PC-3 (cell line): ENCODE results near the gene CEL. TPM values are rescaled to one million over a fixed set of nuclear protein-coding genes. Genes with fewer than 3 reads are reported as not detected.

Source experiments
- ATAC-seq: fragments of 200-7000 bp; cut with Tn5 transposase; 2 replicates; pipeline ENCODE4 v1.9.1; 2020; ENCODE audit warnings: mild to moderate bottlenecking, moderate library complexity
- BruUV-seq: library from RNA; stranded (reverse); fragments of 400-500 nt; replicated peaks from 2 replicates; lab custom pipeline; 2021; lab: Mats Ljungman, UMichigan
- CTCF ChIA-PET: fragments of 300-600 bp; sonication (Branson Sonifier 250); formaldehyde crosslinking; loops from one replicate; lab custom pipeline; 2022; ENCODE audit warnings: antibody characterized with exemption; lab: Charles Lee
- POLR2A ChIA-PET: fragments of 300-600 bp; sonication (Branson Sonifier 250); formaldehyde crosslinking; loops from one replicate; lab custom pipeline; 2022; ENCODE audit warnings: antibody characterized with exemption; ENCODE audit not compliant: unreplicated experiment; lab: Charles Lee
- DNase-seq: peaks from one replicate; pipeline ENCODE4 v3.0.0-alpha.2; 2015
- H2AFZ ChIP-seq: fragments of 300-600 bp; sonication (generic); 2 replicates; pipeline ENCODE4 v1.6.0; 2016; ENCODE audit warnings: antibody characterized with exemption, low read length
- H3F3A ChIP-seq: fragments of 300-600 bp; sonication (generic); one replicate; pipeline ENCODE4 v1.6.0; 2017; ENCODE audit warnings: antibody characterized with exemption, low read length, control low read depth, mild to moderate bottlenecking; ENCODE audit not compliant: unreplicated experiment
- H3K27ac ChIP-seq: fragments of 300-600 bp; sonication (generic); 2 replicates; pipeline ENCODE4 v1.5.1; 2016; ENCODE audit warnings: mild to moderate bottlenecking, low read length
- H3K27me3 ChIP-seq: fragments of 300-600 bp; sonication (generic); 2 replicates; pipeline ENCODE4 v1.6.1; 2016; ENCODE audit warnings: low read length, mixed read lengths
- H3K36me3 ChIP-seq: fragments of 300-600 bp; sonication (generic); 2 replicates; pipeline ENCODE4 v1.6.1; 2016; ENCODE audit warnings: low read depth, mixed run types, low read length, mixed read lengths
- H3K4me1 ChIP-seq: fragments of 300-600 bp; sonication (generic); 2 replicates; pipeline ENCODE4 v1.5.1; 2016; ENCODE audit warnings: low read length; ENCODE audit not compliant: insufficient read depth
- H3K4me2 ChIP-seq: fragments of 300-600 bp; sonication (generic); 2 replicates; pipeline ENCODE4 v1.6.0; 2016; ENCODE audit warnings: low read length
- H3K4me3 ChIP-seq: fragments of 300-600 bp; sonication (generic); 2 replicates; pipeline ENCODE4 v1.5.1; 2016; ENCODE audit warnings: mild to moderate bottlenecking, low read length, mixed read lengths
- H3K79me2 ChIP-seq: fragments of 300-600 bp; sonication (generic); 2 replicates; pipeline ENCODE4 v1.6.1; 2017; ENCODE audit warnings: low read length, mixed read lengths
- H3K9ac ChIP-seq: fragments of 300-600 bp; sonication (generic); 2 replicates; pipeline ENCODE4 v1.6.0; 2016; ENCODE audit warnings: mild to moderate bottlenecking, low read length
- H3K9me2 ChIP-seq: fragments of 300-600 bp; sonication (generic); replicated peaks from 2 replicates; pipeline ENCODE4 v1.6.1; 2016; ENCODE audit warnings: mixed run types, low read length, mixed read lengths
- H3K9me3 ChIP-seq: fragments of 300-600 bp; sonication (generic); 2 replicates; pipeline ENCODE4 v1.6.1; 2016; ENCODE audit warnings: low read length, mixed read lengths
- H4K20me1 ChIP-seq: fragments of 300-600 bp; sonication (generic); 2 replicates; pipeline ENCODE4 v1.6.1; 2016; ENCODE audit warnings: low read length, mixed read lengths
- CTCF ChIP-seq: fragments of 300-600 bp; sonication (generic); conservative IDR thresholded peaks from 2 replicates; pipeline ENCODE4 v1.5.1; 2017; ENCODE audit warnings: antibody characterized with exemption, low read depth, mild to moderate bottlenecking, low read length
- EZH2 ChIP-seq: fragments of 300-600 bp; sonication (generic); IDR thresholded peaks from one replicate; pipeline ENCODE4 v1.6.1; 2017; ENCODE audit warnings: antibody characterized with exemption, mild to moderate bottlenecking, low read length; ENCODE audit not compliant: unreplicated experiment
- EZH2phosphoT487 ChIP-seq: fragments of 300-600 bp; sonication (generic); IDR thresholded peaks from 2 replicates; pipeline ENCODE4 v1.6.1; 2018; ENCODE audit warnings: mild to moderate bottlenecking, antibody characterized with exemption, low read length, borderline replicate concordance
- intact Hi-C: fragments of 100-400 bp; cut with micrococcal nuclease; formaldehyde crosslinking; loops from 2 replicates; pipeline ENCODE4 v1.9.0; 2023
- microRNA-seq: library from miRNA; unstranded; fragments of <30 nt; microRNA quantifications from one replicate; pipeline ENCODE4 v1.1.0, GENCODE V29; 2020; ENCODE audit not compliant: unreplicated experiment
- total RNA-seq: library from RNA; depleted of rRNA; stranded (reverse); fragments of >200 nt; gene quantifications from 2 replicates; pipeline ENCODE4 v1.2.3, GENCODE V29; 2014; rRNA removed

Gene CEL
- total RNA-seq, 1 experiment from 2014 or later = 0.47 TPM

- no peak for DNase-seq
- POLR2A ChIA-PET = interaction anchor here (1.1 kb wide), 1 partner anchor 15 kb away, joined by 7 read pairs; no protein-coding TSS in a partner anchor
- H3K27me3 ChIP-seq = no peaks in the 10 kb centered on the region
- no peaks in the 10 kb centered on the region for H3F3A ChIP-seq
- TF ChIP-seq CTCF = no peak
- TF ChIP-seq EZH2 = no peak
- no peak for TF ChIP-seq EZH2phosphoT487
- peaks cover 4% of the 10 kb centered on the region; the same call in 1 of the 2 replicates for H3K4me1 ChIP-seq
- H3K4me3 ChIP-seq = peak overlapping the region; percentile 85
- peak overlapping the region; percentile 16; the same call in 1 of the 2 replicates for H3K27ac ChIP-seq
- H3K9me3 ChIP-seq = no peaks in the 10 kb centered on the region
- ATAC-seq = peak; percentile 36
- CTCF ChIA-PET = no interaction called here
- peaks cover 44% of the 10 kb centered on the region for H3K79me2 ChIP-seq
- no peaks in the 10 kb centered on the region for H3K9me2 ChIP-seq
- no TSS peak for BruUV-seq
- H4K20me1 ChIP-seq = peaks cover 6% of the 10 kb centered on the region; the same call in 1 of the 2 replicates
- intact Hi-C loops = loop anchor here (2.0 kb wide), 1 partner anchor 28 kb away; no protein-coding TSS in a partner anchor
- peak overlapping the region; percentile 96 for H3K4me2 ChIP-seq
- H2AFZ ChIP-seq = no peak overlapping the region
- H3K36me3 ChIP-seq = no peaks in the 10 kb centered on the region
- peak overlapping the region; percentile 87 for H3K9ac ChIP-seq
Observed at GRCh38 chr9:133120501-133121197, 58.9 kb downstream of the CEL start.

Small RNA genes lying within 50 kb of the gene (microRNA-seq; reads per million reads assigned to microRNA genes)
- gene MIR6877 = 6.3 reads per million, percentile 28 among the genes with 10 or more reads in this experiment

Other genes starting within 250 kb of the CEL start
- 0.55 TPM in 1 of 2 replicates, not detected in the other for gene AK8, start 183.7 kb upstream of the CEL start, total RNA-seq
- 2.3 and 3.9 TPM in 2 replicates for gene SPACA9, start 183.1 kb upstream of the CEL start, total RNA-seq
- 15.6 and 19.3 TPM in 2 replicates for gene TSC1, start 117.4 kb upstream of the CEL start, total RNA-seq
- not detected in 2 replicates for gene GFI1B, start 83.3 kb upstream of the CEL start, total RNA-seq
- gene GTF3C5, start 31.0 kb upstream of the CEL start, total RNA-seq = 78.5 and 98.3 TPM in 2 replicates
- gene RALGDS, start 59.3 kb downstream of the CEL start, total RNA-seq = 30.5 and 32.2 TPM in 2 replicates
- not detected in 2 replicates for gene GBGT1, start 101.9 kb downstream of the CEL start, total RNA-seq
- not detected in 2 replicates for gene OBP2B, start 147.3 kb downstream of the CEL start, total RNA-seq
- not detected in 2 replicates for gene ABO, start 213.2 kb downstream of the CEL start, total RNA-seq